ENCODE data around the gene DNAAF5. TPM values are rescaled to one million over a fixed set of nuclear protein-coding genes. Genes with fewer than 3 reads are reported as not detected.

DNAAF5 gene
- total and polyA plus RNA-seq, 2 of the 4 experiments (the other 2 are of a cell fraction), result 12.4 to 32.6 TPM

DNA sequence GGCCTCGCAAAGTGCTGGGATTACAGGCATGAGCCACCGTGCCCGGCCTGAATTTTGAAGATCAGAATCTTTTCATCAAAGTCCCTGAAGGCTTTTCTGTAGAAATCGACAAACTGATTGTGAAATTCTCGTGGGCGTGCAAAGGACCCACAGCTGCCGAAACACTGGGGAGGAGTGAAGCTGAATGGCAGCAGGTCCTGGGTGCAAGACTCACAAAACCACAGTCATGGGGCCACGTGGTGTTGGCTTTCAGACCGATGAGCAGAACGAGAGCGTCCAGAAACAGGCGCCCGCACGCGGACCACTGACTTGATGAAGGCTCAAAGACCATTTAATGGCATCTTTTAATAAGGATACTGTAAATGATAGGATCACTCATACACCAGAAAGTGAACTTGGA, 25.3 kb downstream of the DNAAF5 start:
- H4K8ac ChIP-seq (ENCODE audit: low read depth in 2 of 2, low read length in 2 of 2), result no peak overlapping the region
- H3K79me1 ChIP-seq (ENCODE audit: low read depth in 1 of 2, low read length in 2 of 2), result peaks cover 14 to 30% of the 10 kb centered on the region in 2 experiments; a peak in 3 of 4 replicates
- 100% methylated on average over 3 of the region's 15 CpGs; no CpG with 5 or more reads in 1 of the 2 experiments for WGBS, 2 experiments (ENCODE audit: extremely low coverage in 2 of 2, insufficient read length in 1 of 2)
- H2AK5ac ChIP-seq (ENCODE audit: low read depth, low read length), result no peak overlapping the region
- no TSS peak for BruUV-seq (replicated peaks)
- no peak overlapping the region for H3K4me3 ChIP-seq (ENCODE audit: insufficient read depth, low read depth, low read length)
- H2BK20ac ChIP-seq (ENCODE audit: low read depth, low read length), result no peak overlapping the region
- intact Hi-C loops (cut with micrococcal nuclease) (no loop called here), in situ Hi-C loops (cut with MboI; ENCODE audit: low sequenced_read_pairs) (no loop called here), dilution Hi-C loops (cut with HindIII; ENCODE audit: low sequenced_read_pairs, unreplicated experiment) (no loop called here)
- ATAC-seq (ENCODE audit: low read depth), result no peak
- DNase-seq, result no peak
- peaks cover 30% of the 10 kb centered on the region for H3K36me3 ChIP-seq (ENCODE audit: control insufficient read depth, insufficient read depth, low read length)
- H4K5ac ChIP-seq (ENCODE audit: low read depth, low read length), result no peak overlapping the region
- H3K56ac ChIP-seq (ENCODE audit: extremely low read depth, insufficient read depth, low read length), result no peak overlapping the region
- H3K27me3 ChIP-seq (ENCODE audit: control insufficient read depth, insufficient read depth, low read length), result no peaks in the 10 kb centered on the region
- no peak overlapping the region for H2BK120ac ChIP-seq (ENCODE audit: low read depth, low read length)
- H4K20me1 ChIP-seq (ENCODE audit: insufficient read depth, low read length), result peaks cover 6% of the 10 kb centered on the region
- H3K4ac ChIP-seq (ENCODE audit: low read depth, low read length), result no peak overlapping the region
- H3K4me1 ChIP-seq (ENCODE audit: control insufficient read depth, insufficient read depth, low read length), result no peaks in the 10 kb centered on the region
- no peak overlapping the region for H3K18ac ChIP-seq (ENCODE audit: low read depth, low read length)
- peaks cover 7% of the 10 kb centered on the region; the same call in 1 of the 2 replicates for H3K9me1 ChIP-seq (ENCODE audit: insufficient read depth, low read length)
- no peak overlapping the region for H2BK5ac ChIP-seq (ENCODE audit: low read depth, low read length, poor library complexity, severe bottlenecking)
- no peak overlapping the region for H2AK9ac ChIP-seq (replicated peaks; ENCODE audit: low read depth, low read length, poor library complexity)
- H2BK15ac ChIP-seq (ENCODE audit: low read depth, low read length), result no peak overlapping the region
- H3K27ac ChIP-seq (ENCODE audit: insufficient read depth, low read length), result no peak overlapping the region
- TF ChIP-seq MXI1 (IDR thresholded peaks at IDR 0.05; ENCODE audit: borderline replicate concordance, low read depth, low read length) (no peak), NFE2L2 (IDR thresholded peaks at IDR 0.05; ENCODE audit: low read depth, low read length) (no peak), RFX5 (IDR thresholded peaks at IDR 0.05; ENCODE audit: low read depth, low read length) (no peak), CEBPB (IDR thresholded peaks at IDR 0.05; ENCODE audit: low read depth, low read length) (no peak), RCOR1 (IDR thresholded peaks at IDR 0.05; ENCODE audit: insufficient replicate concordance, low read length) (no peak), SMC3 (IDR thresholded peaks at IDR 0.05; ENCODE audit: low read depth, low read length) (no peak), MAFK (IDR thresholded peaks at IDR 0.05; ENCODE audit: low read depth, low read length) (no peak), CHD1 (IDR thresholded peaks at IDR 0.05; ENCODE audit: low read depth, low read length) (no peak), POLR2A (IDR thresholded peaks at IDR 0.05; ENCODE audit: low read depth, low read length) (no peak)
- TF ChIP-seq, protein P1, sequence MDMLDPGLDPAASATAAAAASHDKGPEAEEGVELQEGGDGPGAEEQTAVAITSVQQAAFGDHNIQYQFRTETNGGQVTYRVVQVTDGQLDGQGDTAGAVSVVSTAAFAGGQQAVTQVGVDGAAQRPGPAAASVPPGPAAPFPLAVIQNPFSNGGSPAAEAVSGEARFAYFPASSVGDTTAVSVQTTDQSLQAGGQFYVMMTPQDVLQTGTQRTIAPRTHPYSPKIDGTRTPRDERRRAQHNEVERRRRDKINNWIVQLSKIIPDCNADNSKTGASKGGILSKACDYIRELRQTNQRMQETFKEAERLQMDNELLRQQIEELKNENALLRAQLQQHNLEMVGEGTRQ (IDR thresholded peaks at IDR 0.05; ENCODE audit: low read depth, low read length), result no peak
- TF ChIP-seq, protein P2, sequence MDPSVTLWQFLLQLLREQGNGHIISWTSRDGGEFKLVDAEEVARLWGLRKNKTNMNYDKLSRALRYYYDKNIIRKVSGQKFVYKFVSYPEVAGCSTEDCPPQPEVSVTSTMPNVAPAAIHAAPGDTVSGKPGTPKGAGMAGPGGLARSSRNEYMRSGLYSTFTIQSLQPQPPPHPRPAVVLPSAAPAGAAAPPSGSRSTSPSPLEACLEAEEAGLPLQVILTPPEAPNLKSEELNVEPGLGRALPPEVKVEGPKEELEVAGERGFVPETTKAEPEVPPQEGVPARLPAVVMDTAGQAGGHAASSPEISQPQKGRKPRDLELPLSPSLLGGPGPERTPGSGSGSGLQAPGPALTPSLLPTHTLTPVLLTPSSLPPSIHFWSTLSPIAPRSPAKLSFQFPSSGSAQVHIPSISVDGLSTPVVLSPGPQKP (IDR thresholded peaks at IDR 0.05; ENCODE audit: borderline replicate concordance, low read depth, low read length), result no peak
- TF ChIP-seq, protein P3, sequence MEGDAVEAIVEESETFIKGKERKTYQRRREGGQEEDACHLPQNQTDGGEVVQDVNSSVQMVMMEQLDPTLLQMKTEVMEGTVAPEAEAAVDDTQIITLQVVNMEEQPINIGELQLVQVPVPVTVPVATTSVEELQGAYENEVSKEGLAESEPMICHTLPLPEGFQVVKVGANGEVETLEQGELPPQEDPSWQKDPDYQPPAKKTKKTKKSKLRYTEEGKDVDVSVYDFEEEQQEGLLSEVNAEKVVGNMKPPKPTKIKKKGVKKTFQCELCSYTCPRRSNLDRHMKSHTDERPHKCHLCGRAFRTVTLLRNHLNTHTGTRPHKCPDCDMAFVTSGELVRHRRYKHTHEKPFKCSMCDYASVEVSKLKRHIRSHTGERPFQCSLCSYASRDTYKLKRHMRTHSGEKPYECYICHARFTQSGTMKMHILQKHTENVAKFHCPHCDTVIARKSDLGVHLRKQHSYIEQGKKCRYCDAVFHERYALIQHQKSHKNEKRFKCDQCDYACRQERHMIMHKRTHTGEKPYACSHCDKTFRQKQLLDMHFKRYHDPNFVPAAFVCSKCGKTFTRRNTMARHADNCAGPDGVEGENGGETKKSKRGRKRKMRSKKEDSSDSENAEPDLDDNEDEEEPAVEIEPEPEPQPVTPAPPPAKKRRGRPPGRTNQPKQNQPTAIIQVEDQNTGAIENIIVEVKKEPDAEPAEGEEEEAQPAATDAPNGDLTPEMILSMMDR (conservative IDR thresholded peaks at IDR 0.05; ENCODE audit: low read depth, low read length), result no peak
- H3K14ac ChIP-seq (replicated peaks; ENCODE audit: low read depth, low read length), result no peak overlapping the region
- no peak overlapping the region for H3K23ac ChIP-seq (ENCODE audit: low read depth, low read length)
- ChIA-PET POLR2A (ENCODE audit: unreplicated experiment) (no interaction called here), CTCF (no interaction called here)
- H3K9me3 ChIP-seq (ENCODE audit: control insufficient read depth, insufficient read depth, low read length), result no peaks in the 10 kb centered on the region
- no peak overlapping the region for H3K9ac ChIP-seq (ENCODE audit: low read depth, low read length)
- H2AFZ ChIP-seq (replicated peaks; ENCODE audit: low read length, poor library complexity), result no peak overlapping the region
- no peak overlapping the region for H3K4me2 ChIP-seq (ENCODE audit: low read depth, low read length)
- H4K91ac ChIP-seq (ENCODE audit: insufficient read depth, low read depth, low read length), result no peak overlapping the region
